DMS114 treated with DMSO at 0.1 percent for 48 hours (cell line): ENCODE data around the gene FIG4.
"Not testable (repeated sequence)": the region's sequence is repeated elsewhere in the genome, so short reads cannot be mapped to it uniquely, and the experiment has no call there.

Experiments
- DNase-seq: peaks from one replicate; lab custom pipeline; 2025; ENCODE audit not compliant: unreplicated experiment; lab: John Stamatoyannopoulos, UW

FIG4 gene

DNA sequence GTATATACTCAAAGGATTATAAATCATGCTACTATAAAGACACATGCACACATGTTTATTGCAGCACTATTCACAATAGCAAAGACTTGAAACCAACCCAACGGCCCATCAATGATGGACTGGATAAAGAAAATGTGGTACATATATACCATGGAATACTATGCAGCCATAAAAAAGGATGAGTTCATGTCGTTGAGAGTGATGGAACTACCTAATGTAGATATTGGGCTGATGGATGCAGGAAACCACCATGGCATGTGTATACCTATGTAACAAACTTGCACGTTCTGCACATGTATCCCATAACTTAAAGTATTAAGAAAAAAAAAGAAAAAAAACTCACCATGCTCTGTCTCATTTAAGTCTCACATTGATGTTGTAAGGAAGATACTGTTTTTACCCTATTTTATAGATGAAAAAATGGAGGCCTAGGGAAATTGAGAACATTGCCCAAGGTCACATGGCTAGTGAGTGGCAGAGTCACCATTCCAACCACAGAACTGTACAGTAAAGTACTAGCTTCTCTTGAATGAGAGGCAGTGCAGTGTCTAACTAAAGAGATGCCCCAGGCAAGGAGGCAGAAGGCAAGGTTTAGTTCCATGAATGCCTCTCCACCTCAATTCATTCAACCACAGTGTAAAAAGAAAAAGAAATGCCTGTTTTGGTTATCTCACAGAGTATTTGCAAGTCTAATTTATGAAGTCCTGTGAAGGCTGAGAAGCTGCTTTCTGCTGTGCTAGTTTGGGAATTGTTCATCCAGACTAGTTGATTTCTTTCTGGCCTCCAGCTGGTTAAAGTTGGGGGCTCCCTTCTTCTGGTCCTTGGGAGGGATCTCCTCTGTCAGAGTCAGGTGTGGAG lies 68.2 kb downstream of the FIG4 start:
- no peak for DNase-seq

DNA sequence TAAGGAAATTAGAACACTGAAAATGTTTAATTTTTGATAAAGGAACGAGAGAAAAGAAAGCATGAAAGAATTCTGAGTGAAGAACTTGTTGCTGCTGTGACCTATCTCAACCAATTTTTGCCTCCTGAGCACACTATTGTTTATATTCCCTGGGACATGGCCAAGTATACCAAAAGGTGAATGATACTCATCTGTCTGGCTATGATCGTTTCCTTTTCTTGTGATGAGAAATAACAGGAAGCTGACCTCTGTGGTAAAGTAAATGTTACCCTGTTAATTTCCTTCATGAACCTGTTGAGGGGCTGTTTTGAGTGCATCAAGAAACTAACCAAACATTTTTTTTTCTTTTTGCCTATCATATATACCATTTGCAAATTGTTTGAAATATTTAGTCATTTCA lies 69.1 kb downstream of the FIG4 start:
- no peak for DNase-seq

DNA sequence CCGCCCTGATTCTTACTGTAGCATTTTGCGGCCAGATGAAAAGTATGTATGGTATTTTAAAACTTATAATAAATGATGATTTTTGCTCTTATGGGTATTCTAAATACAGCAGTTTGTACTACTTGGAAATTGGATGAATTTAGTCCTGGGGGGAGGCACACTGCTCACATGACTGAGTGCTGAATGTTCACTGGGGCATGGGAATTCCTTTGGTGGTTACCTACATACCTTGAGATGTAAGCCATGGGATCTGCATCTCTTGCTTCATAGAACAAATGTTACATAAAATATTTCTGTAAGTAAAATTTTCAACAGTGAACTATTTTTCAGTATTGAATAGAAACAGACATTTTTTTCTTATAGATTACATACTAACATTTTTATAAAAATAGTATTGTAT lies 71.1 kb downstream of the FIG4 start:
- no peak for DNase-seq

DNA sequence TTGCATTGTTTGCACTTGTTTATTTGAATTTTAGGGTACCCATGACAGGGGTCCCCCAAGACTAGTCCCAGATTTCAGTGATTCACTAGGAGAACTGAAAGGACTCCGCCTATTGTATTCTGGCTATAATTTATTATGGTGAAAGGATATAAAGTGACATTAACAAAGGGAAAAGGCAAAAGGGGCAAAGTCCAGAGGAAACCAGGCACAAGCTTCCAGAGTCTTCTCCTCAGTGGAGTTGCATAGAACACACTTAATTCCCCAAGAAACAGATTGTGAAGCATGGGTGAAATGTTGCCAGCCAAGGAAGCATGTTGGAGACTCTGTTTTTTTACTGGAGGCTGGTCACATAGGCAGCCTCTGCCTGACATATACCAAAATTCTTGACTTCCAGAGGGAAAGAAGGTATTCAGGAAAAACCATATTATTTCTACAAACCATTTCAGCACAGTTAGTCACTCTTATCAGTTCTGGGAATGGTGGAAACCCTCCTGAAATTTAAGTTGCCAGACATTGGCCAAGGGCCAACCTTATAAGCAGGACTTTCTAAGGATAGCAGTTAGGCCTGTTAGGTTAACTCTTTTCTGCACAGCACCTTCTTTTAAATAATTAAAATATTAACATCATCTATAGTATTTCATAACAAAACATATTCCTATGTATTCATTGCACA lies 71.8 kb downstream of the FIG4 start:
- DNase-seq: no peak

DNA sequence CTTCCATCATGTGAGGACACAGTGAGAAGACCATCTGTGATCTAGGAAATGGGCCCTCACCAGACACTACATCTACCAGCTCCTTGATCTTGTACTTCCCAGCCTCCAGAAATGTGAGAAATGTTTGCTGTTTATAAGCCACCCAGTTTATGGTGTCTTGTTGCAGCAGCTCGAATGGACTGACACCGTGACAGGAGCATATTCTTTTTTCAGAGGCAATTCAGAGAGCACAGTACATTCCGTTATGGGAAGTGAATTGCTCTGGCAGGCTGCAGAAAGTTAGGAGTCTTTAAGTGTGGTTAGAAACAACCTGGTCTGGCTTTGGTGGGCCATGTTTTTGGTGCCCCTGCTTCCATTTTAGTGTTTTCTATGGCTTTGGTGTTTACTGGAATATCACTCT lies 75.1 kb downstream of the FIG4 start:
- no peak for DNase-seq

DNA sequence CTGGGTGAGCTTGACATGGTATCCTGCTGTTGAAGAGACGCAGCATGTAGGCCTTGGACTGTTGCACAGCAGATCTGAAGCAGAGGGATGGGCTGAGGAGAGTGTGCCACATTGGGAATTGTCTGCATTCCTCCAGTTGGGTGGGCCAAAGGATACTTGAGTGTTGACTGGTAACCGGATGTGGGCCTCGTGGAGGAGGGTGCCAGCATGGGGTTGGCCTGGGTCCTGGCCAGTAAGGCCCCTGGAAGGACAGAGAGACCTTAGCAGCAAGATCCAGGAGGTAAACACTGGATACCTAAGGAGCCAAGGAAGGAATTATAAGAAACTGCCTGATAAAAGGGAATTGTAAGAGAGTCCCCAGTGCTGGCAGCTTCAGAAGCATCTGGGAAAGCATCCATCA lies 76.9 kb downstream of the FIG4 start:
- DNase-seq: no peak

DNA sequence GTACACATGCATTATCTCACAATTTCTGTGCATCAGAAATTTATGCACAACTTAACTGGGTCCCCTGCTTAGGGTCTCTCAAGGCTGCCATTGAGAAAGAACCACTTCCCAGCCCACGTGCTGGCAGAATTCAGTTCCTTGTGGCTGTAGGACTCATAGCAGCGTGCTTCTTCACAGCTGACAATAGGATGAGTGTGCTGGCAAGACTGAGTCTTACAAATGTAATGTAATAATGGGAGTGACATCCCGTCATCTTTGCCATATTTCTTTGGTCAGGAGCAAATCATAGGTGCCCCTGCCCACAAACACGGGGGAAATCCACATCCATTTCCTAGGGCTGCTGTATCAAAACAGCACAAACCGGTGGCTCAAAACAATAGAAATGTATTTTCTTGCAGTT lies 77.4 kb downstream of the FIG4 start:
- no peak for DNase-seq

DNA sequence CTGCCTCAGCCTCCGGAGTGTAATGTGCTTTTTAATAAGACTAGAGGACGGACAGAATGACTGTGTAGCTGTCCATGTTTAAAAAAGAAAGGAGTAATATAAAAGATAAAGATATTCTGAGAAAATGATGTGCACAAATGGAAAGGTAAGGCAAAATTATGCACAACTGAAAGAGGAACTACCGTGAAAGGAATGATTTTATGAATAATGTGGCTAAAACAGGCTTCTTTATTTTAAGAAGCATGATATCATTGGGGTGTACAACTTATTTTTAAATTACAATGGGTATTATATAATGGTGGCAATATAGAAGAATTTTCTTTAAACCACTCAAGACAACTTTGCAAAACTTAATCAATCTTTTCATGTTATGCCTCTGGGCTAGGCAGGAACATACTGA lies 78.1 kb downstream of the FIG4 start:
- DNase-seq: no peak

DNA sequence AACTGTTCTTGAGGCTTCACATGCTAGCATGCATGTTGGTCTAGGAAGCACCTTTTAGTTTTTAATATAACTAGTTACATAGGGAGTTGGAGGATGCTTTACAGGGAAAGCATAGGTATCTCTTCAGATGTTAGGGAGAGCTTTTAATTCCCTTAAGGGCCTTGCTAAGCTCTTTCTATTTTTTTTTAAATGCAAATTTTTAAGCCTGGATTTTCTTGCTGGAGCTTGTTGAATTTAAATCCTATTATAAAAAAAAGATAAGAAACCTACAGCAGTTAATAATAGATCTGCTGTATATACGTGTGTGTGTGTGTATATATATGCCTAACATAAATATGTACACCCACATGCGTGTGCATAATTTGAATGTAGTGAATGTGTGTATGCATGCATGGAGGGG lies 79.0 kb downstream of the FIG4 start:
- DNase-seq: no peak

DNA sequence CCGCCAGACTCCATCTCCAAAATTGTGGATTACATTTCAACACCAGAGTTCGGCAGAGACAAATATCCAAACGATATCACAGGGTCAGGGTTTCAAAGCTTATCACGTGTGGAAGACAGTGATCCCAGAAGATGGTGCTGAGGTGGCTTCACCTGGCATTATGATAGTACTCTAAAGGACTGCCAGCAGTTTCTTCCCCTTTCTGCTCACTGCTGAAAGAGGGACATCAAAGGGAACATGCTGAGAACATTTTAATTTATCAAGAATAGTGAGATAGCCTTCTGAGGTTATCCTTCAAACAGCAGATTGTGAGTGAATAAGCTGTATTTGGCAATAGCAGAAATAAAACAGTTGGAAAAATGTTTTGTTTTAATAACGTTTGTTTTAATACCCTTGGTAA lies 79.7 kb downstream of the FIG4 start:
- DNase-seq: no peak

DNA sequence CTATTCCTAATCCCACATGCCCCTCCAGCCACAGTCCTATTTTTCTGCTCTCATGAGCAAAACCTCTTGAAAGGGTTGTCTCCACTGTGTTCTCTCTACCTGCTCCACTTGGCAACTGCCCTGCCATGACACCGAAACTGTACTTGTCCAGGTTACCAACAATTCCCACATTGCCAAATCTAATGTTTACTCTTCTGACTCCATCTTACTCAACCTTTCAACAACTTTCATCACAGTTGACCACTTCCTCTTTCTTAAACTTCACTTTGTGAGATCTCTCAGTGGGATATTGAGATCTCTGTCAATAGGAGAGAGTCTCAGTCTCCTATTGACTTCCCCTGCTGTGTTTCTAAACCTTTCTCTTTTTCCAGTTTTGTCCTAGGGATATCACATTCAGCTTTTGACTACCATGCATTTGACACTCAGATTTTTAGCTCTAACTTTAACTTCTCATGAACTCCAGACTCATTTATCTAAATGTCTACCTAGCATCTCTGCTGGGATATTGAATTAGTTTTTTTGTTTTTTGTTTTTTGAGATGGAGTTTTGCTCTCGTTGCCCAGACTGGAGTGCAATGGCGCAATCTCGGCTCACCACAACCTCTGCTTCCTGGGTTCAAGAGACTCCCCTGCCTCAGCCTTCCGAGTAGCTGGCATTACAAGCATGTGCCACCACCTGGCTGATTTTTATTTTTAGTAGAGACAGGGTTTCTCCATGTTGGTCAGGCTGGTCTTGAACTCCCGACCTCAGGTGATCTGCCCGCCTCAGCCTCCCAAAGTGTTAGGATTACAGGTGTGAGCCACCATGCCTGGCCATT lies 81.1 kb downstream of the FIG4 start:
- not testable (repeated sequence) for DNase-seq

DNA sequence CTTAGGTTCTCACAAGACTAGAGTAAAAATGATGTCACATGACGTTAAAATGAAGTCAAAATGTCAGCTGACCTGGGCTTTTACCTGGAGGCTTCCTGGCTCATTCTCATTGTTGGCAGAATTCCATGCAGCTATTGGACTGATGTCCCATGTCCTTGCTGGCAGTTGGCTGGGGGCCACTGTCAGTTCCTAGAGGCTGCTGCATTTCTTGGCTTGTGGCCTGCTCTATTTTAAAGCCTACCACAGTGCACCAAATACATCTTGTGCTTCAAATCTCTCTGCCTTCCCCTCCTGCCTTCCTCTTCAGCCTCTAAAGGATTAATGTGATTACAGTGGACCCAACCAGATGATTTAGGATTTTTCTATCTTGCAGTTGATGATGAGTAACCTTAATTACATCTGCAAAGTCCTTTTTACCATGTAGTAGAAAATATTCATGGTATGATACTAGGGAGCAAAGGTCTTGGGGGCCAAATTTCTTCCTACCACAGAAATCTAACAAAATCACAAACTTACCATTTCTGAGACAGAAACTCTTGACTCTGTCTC lies 81.9 kb downstream of the FIG4 start:
- DNase-seq: no peak

DNA sequence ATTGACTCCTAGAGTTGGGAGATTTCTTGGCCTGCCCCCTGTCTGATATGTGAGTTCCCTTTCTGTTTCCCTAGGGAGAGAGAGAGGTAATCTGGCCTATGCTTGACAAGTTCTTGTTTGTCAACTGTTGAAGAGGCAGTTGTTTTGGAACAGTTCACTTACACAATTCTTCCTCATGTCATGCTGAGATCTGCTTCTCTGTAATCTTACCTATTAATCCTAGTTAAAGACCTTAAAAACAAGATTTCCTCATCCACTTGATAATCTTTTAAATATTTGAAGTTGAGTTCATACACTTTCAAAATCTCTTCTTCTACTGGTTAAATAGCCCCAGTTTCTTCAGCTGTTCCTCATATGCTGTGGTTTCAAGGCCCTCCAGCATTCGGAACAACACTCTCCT lies 89.9 kb downstream of the FIG4 start:
- no peak for DNase-seq

DNA sequence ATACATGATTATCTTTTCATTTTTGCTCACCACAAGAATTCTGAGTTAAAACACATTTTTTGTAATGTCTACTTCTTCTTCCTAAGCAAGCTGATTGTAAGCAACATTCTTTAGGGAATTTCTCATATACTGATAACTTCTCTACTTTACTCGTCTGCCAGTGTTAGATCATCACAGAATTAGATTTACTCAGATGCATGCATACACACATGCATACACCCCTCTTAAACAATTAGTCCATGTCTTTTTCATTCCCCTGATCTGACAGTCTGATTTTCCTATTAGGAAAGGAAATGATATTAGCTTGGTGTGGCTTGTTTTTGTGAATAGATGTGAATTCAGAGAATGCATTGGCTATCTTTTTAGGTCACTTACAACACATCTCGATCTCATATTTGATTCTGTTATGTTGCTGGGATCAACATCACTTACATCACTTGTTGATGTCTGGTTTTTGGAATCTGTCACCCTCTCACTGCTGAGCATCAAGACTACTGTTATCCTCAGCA lies 91.4 kb downstream of the FIG4 start:
- no peak for DNase-seq

DNA sequence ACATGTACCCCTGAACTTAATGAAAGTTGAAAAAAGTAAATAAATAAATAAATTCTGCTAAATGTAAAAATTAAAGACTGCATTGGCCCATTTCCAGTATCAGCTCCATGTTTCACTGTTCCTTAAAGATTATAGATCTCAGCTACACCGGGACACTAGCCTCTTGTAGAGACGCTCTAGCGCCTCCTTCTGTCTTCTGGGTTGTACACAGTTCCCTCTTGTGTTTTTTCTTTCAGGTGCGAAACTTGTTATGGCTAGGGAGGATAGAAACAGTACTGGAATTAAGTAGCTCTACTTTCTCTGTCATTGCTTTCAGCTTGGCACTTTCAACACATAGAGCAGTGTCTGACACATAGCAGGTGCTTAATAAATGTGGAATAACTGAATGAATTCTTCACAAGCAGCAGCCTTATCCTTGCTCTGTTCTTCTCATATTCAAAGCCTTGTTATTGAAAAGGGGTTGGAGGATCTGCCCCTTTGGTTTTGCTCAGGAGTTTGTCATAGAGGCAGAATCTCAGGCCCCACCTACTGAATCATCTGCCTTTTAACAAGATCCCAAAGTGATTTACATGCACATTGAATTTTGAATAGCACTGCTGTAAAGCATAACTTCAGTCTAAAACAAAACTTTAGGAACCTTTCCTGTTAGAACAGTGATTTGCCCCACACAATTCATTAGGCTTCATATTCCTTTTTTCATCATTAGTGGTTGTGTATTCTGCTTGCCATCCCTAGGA lies 92.3 kb downstream of the FIG4 start:
- DNase-seq: no peak

DNA sequence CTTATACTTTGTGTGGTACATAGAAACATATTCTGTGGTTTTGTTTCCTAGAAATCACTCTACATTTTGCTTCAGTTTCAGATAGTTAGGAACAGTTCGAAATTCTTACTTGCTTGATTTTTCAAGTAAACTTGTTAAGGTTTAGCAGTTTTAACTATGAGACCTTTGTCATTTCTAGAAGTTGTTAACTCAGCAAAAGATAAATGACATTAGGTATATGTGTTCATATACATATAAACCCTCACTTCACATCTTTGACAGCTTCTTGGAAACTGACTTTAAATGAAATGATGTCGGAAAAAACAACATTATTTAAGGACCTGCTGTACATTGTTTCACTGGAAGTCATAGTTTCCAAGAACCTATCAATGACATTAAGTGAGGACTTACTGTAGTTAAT lies 96.2 kb downstream of the FIG4 start:
- no peak for DNase-seq

DNA sequence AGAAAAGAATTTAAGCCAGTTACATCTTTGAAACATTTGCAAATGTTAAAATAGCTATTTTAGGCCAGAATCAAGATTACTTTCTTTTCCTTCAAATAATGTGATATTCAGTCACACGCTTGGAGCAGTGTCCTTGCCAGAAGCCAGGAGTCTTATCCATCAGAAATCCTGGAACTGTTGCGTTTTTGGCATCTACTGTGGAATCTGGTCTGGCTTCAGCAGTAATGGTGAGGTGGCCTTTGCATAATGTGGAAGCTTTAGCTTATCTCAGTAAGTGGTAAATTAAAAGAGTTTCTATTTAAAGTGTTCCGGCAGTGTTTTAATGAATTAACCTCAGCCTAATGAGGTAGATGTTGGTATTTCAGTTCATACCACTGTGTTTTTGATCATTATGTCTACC lies 97.6 kb downstream of the FIG4 start:
- no peak for DNase-seq

DNA sequence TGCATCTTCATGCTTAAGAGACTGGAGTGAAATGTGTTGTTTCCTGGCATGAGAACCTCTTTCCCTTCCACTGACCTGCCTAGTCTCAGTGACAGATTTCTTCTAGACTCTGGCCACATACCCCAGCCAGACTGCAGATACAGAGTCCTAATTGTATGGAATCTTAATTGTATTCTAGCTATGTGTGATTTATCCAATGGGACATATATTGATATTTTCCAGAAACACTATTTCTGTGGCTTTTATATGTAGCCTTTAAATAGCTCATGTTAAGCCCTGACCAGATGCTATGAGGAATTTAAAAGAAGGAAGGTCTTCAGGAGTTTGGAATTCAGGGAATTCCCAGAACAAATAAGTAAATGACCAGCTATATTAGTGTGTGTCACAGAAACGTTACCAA lies 99.0 kb downstream of the FIG4 start:
- no peak for DNase-seq

DNA sequence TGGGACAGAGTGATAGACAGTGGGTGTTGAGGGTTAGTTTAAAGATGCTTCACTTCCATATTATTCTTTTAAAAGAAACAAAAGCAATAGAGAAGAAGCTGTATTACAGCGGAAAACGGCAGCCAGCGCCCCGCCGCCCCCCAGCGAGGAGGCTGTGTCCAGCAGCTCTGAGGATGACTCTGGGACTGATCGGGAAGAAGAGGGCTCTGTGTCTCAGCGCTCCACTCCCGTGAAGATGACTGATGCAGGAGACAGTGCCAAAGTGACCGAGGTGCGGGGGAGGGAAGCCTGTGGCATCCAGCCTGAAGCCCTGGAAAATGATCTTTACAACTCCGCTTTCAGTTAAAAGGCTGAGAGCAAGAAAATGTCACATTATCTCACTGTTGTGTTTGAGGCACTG lies 100.2 kb downstream of the FIG4 start:
- no peak for DNase-seq

DNA sequence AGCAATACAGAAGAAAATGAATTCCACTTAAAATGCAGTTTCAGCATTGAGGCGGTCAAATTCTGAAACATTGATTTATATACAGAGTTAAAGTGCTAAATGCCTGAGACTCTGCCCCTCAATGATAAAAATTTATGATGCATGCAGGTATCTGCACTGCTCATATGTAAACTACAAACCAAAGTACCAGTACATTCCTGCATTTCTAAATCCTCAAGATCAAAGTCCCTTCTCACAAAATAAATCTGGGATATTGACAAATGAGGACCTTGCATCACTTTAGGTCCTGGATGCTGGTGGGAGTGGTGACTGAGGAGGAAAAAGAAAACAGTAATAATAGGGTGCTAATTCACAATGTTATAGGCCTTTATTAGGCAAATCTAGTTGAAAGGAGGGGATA lies 101.9 kb downstream of the FIG4 start:
- DNase-seq: no peak

DNA sequence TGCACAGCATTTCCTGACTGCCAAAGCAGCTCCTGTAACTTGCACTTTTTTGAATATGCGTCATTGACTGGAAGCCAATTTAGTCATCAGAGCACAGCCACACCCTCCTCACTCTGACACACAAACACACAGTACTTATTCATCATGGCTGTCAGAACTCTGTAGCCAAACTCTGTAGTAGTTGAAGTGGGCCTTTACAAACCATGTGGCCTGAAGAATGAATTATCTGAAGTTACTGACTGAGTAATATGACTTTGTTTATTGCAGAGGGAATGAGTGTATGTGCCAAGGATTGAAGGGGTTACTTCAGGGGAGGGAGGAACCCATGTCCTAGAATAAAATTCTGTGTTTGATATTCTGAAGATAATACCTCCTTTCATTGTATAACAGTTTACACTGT lies 102.7 kb downstream of the FIG4 start:
- no peak for DNase-seq
